Keratinocyte (primary cell): ENCODE data around the gene FREM3. TPM values are rescaled to one million over a fixed set of nuclear protein-coding genes. Genes with fewer than 3 reads are reported as not detected.

Source experiments
- DNase-seq: peaks from one replicate; pipeline ENCODE4 v3.0.0-alpha.2; 2011; ENCODE audit warnings: low read depth, missing footprints, low spot score
- FAIRE-seq: peaks from 2 replicates; lab custom pipeline; 2011; peaks lifted over from hg19 to GRCh38; lab: Jason Lieb, UNC
- H2AFZ ChIP-seq: 2 replicates; pipeline ENCODE4 v1.6.0; 2012; ENCODE audit warnings: low read length, control low read depth, inconsistent platforms; ENCODE audit not compliant: control insufficient read depth
- H3K27ac ChIP-seq: 2 replicates; pipeline ENCODE4 v1.5.1; 2011; ENCODE audit warnings: low read length; ENCODE audit not compliant: control insufficient read depth, insufficient read depth
- H3K27me3 ChIP-seq: 3 replicates; pipeline ENCODE4 v1.6.0; 2011; ENCODE audit warnings: low read length; ENCODE audit not compliant: control insufficient read depth, insufficient read depth; ENCODE audit errors: extremely low read depth
- H3K36me3 ChIP-seq, 2 experiments: 2 replicates in 1 of 2; 3 replicates in 1 of 2; pipeline ENCODE4 v1.5.1; 2011; ENCODE audit warnings: low read length in 2 of 2, mild to moderate bottlenecking in 1 of 2; ENCODE audit not compliant: control insufficient read depth in 2 of 2, insufficient read depth in 2 of 2; ENCODE audit errors: extremely low read depth in 1 of 2
- H3K4me1 ChIP-seq: 3 replicates; pipeline ENCODE4 v1.5.1; 2011; ENCODE audit warnings: low read length; ENCODE audit not compliant: control insufficient read depth, insufficient read depth; ENCODE audit errors: extremely low read depth
- H3K4me2 ChIP-seq: 3 replicates; pipeline ENCODE4 v1.6.0; 2011; ENCODE audit warnings: low read depth, low read length; ENCODE audit not compliant: control insufficient read depth, insufficient read depth; ENCODE audit errors: extremely low read depth
- H3K4me3 ChIP-seq, 3 experiments: fragments of 200-600 bp in 1 of 3; sonication (generic) in 1 of 3; 2 replicates in 2 of 3; 3 replicates in 1 of 3; pipeline ENCODE4 v1.5.1; 2011 to 2016; ENCODE audit warnings: low read length in 3 of 3, mild to moderate bottlenecking in 3 of 3, control low read depth in 2 of 3, inconsistent platforms in 1 of 3, low read depth in 1 of 3, mixed read lengths in 1 of 3, mixed run types in 1 of 3, moderate library complexity in 1 of 3; ENCODE audit not compliant: control insufficient read depth in 2 of 3, insufficient read depth in 2 of 3; ENCODE audit errors: extremely low read depth in 1 of 3
- H3K79me2 ChIP-seq: 2 replicates; pipeline ENCODE4 v1.6.0; 2012; ENCODE audit warnings: low read length; ENCODE audit not compliant: control insufficient read depth, insufficient read depth
- H3K9ac ChIP-seq: 3 replicates; pipeline ENCODE4 v1.6.0; 2011; ENCODE audit warnings: low read length; ENCODE audit not compliant: control insufficient read depth, insufficient read depth; ENCODE audit errors: extremely low read depth
- H3K9me1 ChIP-seq: 3 replicates; pipeline ENCODE4 v1.6.0; 2011; ENCODE audit warnings: low read length; ENCODE audit not compliant: control insufficient read depth, insufficient read depth; ENCODE audit errors: extremely low read depth
- H3K9me3 ChIP-seq: 2 replicates; pipeline ENCODE4 v1.5.1; 2012; ENCODE audit warnings: low read depth, low read length; ENCODE audit not compliant: control insufficient read depth
- H4K20me1 ChIP-seq: 3 replicates; pipeline ENCODE4 v1.6.0; 2011; ENCODE audit warnings: low read length; ENCODE audit not compliant: control insufficient read depth, insufficient read depth; ENCODE audit errors: extremely low read depth
- EZH2 ChIP-seq: IDR thresholded peaks from one replicate; pipeline ENCODE4 v1.6.1; 2012; ENCODE audit warnings: inconsistent platforms, mild to moderate bottlenecking, low read length, moderate library complexity
- dilution Hi-C: fragments of 300-500 bp; cut with MboI; formaldehyde crosslinking; loops from one replicate; pipeline ENCODE4 v1.7.0; 2020; ENCODE audit warnings: low sequenced_read_pairs; ENCODE audit not compliant: extremely low pct_ligation_motif_present
- polyA plus RNA-seq, 5 experiments: library from polyadenylated mRNA; depleted of rRNA in 3 of 5; stranded (reverse) in 3 of 5; stranded (forward) in 1 of 5; unstranded in 1 of 5; fragments of >200 nt; gene quantifications; 1 replicate in 1 of 5; 2 replicates in 3 of 5; 3 replicates in 1 of 5; pipeline versions ENCODE4 v1.2.1 to v1.2.3, GENCODE V29; 2011 to 2012; ENCODE audit warnings: missing spikeins in 2 of 5, low read depth in 1 of 5, low replicate concordance in 1 of 5
- TF ChIP-seq, protein P1 (sequence below), 3 experiments: IDR thresholded peaks in 1 of 3; conservative IDR thresholded peaks in 1 of 3; optimal IDR thresholded peaks in 1 of 3; 2 replicates in 2 of 3; 3 replicates in 1 of 3; pipeline versions ENCODE3 to v1.5.1; 2011; ENCODE audit warnings: low read length in 3 of 3, mild to moderate bottlenecking in 3 of 3, moderate library complexity in 2 of 3, control low read depth in 1 of 3, inconsistent platforms in 1 of 3; ENCODE audit not compliant: insufficient read depth in 2 of 3; ENCODE audit errors: extremely low read depth in 1 of 3

Gene FREM3
- polyA plus RNA-seq, 1 donor (not counting 4 experiments of a cell fraction or from before 2014, with no cell fraction given) = not detected

DNA sequence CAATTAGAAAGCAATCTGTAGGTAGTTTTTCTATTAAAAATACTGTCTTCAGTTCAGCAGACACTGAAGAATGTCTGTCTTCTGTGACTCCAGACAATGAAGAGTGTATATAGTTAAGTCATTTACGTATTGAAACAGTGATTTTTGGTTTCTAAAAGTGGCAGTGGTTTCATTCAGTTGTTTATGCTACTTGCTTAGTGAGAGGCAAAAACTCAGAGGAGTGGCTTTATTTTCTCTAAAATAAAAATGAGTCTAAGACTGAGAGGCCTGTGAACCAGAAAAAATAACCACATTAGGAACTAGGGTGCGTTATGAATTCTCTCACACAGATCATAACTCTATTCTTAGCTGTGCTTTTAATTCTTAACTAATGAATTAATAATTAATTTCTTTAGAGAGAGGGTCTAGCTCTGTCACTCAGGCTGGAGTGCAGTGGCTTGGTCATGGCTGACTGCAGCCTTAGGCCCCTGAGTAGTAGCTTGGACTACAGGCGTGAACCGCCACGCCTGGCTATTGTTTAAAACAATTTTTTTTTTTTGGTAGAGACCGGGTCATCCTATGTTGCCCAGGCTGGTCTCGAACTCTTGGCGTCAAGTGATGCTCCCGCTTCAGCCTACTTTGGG, 31.4 kb downstream of the FREM3 start:
- TF ChIP-seq EZH2 = no peak
- TF ChIP-seq, protein P1, sequence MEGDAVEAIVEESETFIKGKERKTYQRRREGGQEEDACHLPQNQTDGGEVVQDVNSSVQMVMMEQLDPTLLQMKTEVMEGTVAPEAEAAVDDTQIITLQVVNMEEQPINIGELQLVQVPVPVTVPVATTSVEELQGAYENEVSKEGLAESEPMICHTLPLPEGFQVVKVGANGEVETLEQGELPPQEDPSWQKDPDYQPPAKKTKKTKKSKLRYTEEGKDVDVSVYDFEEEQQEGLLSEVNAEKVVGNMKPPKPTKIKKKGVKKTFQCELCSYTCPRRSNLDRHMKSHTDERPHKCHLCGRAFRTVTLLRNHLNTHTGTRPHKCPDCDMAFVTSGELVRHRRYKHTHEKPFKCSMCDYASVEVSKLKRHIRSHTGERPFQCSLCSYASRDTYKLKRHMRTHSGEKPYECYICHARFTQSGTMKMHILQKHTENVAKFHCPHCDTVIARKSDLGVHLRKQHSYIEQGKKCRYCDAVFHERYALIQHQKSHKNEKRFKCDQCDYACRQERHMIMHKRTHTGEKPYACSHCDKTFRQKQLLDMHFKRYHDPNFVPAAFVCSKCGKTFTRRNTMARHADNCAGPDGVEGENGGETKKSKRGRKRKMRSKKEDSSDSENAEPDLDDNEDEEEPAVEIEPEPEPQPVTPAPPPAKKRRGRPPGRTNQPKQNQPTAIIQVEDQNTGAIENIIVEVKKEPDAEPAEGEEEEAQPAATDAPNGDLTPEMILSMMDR (optimal IDR thresholded peaks at IDR 0.05 in 1 of 3, IDR thresholded peaks at IDR 0.05 in 1 of 3, conservative IDR thresholded peaks at IDR 0.05 in 1 of 3; ENCODE audit: extremely low read depth in 1 of 3, insufficient read depth in 2 of 3, low read length in 3 of 3) = no peak
- Histone ChIP-seq H3K4me1 (no peaks in the 10 kb centered on the region), H3K27ac (no peak overlapping the region), H3K4me2 (no peak overlapping the region), H3K27me3 (no peaks in the 10 kb centered on the region), H4K20me1 (no peaks in the 10 kb centered on the region), H3K9me1 (no peaks in the 10 kb centered on the region), H3K4me3 (no peak overlapping the region), H3K9ac (no peak overlapping the region), H3K79me2 (no peaks in the 10 kb centered on the region), H3K36me3 (no peaks in the 10 kb centered on the region), H2AFZ (no peak overlapping the region), H3K9me3 (no peaks in the 10 kb centered on the region)
- dilution Hi-C loops = no loop called here
- no peak for DNase-seq
- FAIRE-seq = no peak

DNA sequence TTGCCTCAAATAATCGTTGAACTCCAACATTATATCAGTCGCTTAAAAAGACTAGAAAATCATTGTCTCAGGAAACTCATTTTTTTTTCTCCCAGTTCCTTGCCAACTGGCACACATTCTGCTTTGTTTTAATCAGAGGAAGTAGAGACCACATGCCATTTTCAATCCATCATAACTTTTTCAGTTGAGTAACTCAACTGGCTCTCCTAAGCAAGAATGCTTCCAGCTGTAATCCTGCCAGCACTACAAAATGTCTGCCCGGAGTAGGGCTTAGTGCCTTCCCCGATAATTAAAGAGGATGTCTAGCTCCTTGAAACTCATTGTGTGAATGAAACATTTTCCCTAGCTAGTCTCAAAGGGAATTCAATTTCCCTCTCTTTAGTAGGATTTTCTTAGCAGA, 33.0 kb downstream of the FREM3 start:
- TF ChIP-seq, protein P1 (optimal IDR thresholded peaks at IDR 0.05 in 1 of 3, IDR thresholded peaks at IDR 0.05 in 1 of 3, conservative IDR thresholded peaks at IDR 0.05 in 1 of 3; ENCODE audit: extremely low read depth in 1 of 3, insufficient read depth in 2 of 3, low read length in 3 of 3) = no peak
- no peak for TF ChIP-seq EZH2

More for the DNA sequence above, 33.0 kb downstream of the FREM3 start:
- Histone ChIP-seq H3K79me2 (no peaks in the 10 kb centered on the region), H2AFZ (no peak overlapping the region), H3K27ac (no peak overlapping the region), H3K9me3 (no peaks in the 10 kb centered on the region), H3K4me1 (no peaks in the 10 kb centered on the region), H3K4me3 (no peak overlapping the region), H4K20me1 (no peaks in the 10 kb centered on the region), H3K36me3 (no peaks in the 10 kb centered on the region), H3K9me1 (no peaks in the 10 kb centered on the region), H3K27me3 (no peaks in the 10 kb centered on the region), H3K9ac (no peak overlapping the region), H3K4me2 (no peak overlapping the region)
- no peak for FAIRE-seq
- dilution Hi-C loops = no loop called here
- no peak for DNase-seq
